GM19240 (cell line): ENCODE measurements around the gene EZH2.

Source experiments
- DNase-seq: peaks from one replicate; pipeline ENCODE4 v3.0.0; 2011; ENCODE audit warnings: low spot score; ENCODE audit not compliant: insufficient read length

EZH2 gene

DNA sequence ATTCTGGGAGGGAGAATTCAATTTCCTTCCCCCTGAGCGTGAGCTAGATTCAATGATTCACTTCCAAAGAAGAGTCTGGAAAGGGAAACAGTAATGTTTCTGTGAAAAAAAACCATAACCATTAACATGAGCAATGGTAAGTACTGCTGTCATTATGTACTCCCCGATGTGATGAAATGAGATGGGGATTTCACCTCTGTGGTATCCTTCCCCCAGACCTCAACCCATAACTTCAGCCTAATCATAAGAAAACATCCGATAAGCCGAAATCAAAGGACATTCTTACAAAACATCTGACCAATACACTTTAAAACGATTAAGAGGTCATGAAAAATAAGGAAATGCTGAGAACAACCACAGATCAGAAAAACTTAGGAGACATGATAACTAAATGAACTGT, 27.2 kb downstream of the EZH2 start:
- DNase-seq = no peak

DNA sequence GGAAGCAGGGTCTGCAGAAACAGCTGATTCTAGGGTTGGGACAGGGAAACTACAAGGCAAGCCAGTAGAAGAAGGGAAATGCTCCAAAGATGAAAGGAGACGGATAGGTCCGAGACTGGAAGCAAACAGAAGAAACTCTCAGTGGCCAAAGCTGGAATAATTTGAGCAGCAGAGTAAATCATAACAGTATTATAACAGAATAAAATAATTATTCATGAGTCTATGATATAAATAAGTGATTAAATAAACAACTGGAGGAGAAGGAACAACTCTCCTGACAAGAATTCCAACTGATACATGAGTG, 27.6 kb downstream of the EZH2 start:
- no peak for DNase-seq

DNA sequence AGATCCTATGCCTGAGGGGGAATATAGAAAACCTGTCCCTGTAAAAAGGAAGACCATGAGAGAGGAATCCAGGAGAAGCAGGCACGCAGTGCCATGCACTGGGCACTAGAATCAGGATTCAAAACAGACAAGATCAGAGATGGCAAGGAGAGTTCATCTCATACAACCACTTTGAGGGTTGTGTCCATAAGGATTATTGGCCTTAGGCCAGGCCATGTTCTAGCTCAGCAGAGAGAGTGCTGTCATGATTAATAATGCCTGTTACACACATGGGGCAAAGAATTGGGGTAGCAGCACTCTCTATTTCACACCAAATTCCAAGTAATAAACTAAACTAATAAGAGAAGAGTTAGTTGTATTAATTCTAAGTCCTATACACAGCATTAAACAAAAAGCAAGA, 29.1 kb downstream of the EZH2 start:
- no peak for DNase-seq

DNA sequence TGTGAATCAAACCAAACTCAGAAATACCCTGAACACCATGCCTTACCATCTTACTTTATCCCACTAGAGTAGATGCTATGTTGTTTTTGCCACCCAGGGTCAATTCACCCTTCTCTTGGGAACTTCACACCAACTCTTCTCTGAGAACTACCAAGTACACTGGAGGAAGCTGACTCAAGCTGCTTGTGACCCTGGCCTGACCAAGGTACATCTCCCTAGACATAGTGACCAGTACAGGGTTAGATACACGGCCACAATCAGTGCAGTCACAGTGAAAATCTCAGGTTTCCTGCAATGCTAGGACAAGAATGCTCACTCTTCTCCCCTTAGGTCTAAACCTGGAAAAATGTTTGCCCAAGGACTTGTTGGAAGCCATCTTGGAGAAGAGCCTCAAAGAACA, 31.8 kb downstream of the EZH2 start:
- DNase-seq = no peak

DNA sequence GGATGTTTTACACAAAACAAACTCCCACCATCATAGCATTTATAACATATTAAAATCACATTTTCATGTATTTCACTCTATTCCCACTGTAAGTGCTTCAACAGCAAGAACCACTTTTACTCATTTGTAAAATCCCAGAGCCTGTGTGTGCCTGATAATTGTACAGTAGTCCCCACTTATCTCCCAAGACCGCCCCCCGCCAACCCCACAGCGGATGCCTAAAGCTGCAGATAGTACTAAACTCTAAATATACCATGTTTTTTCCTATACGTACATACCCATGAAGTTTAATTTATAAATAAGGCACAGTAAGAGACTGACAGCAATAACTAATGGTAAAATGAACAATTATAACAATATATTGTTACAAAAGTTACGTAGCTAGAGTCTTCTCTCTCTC, 33.5 kb downstream of the EZH2 start:
- no peak for DNase-seq

DNA sequence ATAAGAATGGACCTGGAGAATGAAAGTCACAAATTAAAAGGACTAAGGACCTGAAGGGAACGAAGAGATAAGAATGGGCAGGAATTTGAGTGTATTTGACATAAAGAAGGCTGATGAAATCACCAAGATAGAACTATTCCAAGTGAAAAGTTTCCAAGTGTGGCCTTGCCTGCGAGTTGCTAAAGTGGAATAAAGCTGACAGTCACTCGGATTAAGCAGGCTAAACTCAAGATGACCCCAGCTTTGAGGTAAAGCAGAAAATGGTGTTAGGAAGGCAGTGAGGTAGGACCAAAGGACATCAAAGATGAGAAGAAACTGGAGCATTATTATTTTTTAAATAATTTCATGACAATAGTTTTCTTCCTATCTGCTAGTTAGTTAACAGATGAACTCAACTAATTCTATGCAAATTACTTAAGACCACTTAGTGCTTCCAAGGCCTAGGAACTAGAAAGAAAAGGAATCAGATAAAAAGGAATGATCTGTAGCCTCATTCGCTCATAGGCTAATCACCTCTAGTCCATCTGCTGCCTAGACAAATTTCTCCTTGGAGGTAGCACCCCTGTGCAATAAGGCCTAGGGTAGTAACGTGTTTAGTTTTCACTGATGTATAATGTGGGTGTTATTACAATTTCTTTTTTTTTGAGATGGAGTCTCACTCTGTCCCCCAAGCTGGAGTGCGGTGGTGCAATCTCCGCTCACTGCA, 34.5 kb downstream of the EZH2 start:
- DNase-seq = no peak

DNA sequence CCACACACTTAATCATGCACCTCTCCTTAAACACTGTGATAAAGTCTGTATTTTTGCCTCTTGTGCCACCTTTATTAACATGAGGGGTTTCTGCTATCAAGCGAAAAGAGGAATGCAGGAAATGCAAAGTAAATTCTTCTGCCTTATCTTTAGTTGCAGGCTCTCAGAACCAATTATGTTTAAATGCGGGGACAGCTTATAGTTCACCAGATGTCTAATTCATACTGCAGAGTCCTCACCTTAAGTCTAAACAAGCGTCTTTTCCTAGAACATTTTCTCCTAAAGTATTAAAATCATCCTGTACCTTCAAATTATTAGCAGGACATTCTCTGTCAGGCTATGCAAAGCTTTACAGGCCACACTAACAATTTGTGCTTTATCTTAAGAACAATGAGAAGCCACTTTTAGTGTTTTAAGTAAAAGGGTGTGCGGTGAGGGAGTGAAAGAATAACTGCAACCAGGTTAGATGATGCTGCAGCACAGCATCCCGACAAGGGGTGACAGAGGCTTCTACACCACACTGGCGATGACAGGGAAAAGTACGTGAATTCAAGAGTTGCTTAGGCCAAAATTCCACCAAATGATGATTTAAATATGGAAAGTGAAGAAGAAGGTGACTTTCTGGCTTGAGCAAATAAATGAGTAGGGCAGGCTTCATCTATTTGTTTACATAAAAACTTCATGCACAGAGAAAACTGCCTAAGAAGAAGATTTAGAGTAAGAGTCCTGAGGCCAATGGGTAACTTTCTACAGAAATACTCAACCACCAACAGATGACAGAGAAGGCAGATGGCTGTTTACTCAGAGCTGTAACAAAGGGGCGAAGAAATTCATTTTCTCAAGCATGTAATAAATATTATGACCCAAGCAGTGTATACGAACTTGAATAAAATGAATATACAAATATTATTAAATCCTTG, 36.0 kb downstream of the EZH2 start:
- DNase-seq = no peak

DNA sequence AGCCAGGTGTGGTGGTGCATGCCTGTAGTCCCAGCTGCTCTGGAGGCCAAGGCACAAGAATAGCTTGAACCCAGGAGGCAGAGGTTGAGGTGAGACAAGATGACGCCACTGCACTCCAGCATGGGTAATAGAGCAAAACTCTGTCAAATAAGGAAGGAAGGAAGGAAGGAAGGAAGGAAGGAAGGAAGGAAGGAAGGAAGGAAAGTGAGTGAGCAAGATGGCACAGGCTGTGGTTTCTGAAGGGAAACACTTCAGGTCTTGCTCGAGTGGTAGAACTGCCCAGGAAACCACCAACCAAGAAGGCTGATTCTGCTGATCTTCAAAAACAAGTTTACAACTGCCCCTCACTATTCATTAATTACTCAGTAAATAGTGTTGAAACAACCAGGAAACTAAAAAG, 45.2 kb downstream of the EZH2 start:
- no peak for DNase-seq

DNA sequence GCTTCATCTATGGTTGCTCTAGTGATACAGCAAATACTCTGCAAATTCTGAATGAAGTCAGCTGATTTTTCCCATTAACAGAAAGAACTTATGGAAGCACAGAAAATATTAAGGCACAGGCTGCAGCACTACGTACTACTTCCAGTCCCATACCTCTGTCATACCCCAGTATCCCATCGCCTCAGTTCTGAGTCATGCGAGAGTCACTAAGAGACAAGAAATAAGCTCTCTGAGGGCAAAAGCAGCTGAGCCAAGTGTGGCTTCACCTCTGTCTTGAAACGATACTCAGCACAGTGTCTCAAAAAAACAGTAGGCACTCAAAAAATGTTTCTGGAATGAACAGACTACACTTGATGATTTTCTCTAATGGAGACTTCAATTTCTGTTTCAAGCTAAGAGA, 48.2 kb downstream of the EZH2 start:
- no peak for DNase-seq

DNA sequence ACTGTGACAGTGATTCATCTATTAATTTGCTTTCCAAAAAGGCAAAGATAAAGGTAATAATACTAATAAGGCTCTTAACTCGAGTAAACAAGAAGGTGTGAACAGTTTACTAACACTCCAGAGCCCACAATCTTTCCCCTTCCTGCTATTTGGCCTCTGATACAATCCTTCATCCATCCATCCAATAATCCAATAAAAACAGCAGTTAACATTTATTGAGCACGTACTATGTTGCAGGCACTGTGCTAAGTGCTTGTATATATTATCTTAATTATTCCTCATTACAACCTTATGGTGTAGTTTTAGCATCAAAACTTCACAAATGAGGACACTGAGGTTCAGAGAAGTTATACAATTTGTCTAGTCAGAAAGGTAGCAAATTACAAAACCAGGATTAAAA, 49.5 kb downstream of the EZH2 start:
- no peak for DNase-seq

DNA sequence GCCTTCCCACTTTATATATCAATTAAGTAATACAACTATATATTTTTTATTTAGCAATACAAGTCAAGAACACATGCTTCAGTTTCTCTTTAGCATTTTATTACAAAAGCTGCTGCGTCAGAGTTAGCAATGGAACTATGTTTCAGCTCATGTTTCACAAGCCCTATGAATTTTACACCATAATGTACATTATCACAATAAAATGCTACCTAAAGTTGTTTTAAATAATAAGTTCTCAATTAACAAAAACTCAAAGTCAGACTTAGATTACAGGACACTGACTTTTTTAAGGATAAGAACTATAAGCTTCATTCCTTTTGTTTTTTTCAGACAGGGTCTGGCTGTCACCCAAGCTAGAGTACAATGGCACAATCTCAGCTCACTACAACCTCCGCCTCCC, 52.3 kb downstream of the EZH2 start:
- no peak for DNase-seq

DNA sequence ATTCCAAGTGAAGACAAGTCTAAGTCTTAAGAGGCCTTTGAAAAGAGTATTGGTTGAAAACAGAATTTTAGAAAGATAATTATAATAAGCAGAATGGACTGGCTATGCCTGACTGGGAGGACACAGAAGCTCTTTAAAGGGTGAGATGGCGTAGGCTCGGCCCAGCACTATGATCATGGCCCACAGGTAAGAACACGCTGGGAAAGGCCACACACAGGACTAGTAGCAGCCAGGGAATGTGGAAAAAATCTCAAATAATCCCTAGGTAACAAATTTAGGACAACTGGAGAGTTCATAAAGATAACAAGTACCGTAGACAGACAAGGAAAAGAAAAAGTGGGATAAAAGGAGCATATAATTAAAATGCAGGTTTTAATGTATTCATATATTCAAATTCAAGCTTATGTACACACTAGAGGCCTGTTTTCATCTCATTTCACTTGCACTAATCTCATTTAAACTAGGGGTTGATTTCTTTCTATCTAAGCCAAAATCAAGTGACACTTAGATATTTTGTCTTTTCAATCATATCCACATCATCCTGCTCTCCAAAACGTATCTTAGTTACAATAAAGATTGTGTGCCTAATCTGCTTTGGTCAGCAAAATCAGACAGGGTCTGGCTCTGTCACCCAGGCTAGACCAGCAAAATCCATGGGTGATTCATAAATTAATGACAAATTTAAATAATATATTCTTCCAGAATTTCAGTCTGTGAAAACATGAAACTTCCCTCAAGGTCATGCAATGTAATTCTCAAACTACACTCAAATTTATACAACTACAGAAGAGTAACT, 53.0 kb downstream of the EZH2 start:
- no peak for DNase-seq

DNA sequence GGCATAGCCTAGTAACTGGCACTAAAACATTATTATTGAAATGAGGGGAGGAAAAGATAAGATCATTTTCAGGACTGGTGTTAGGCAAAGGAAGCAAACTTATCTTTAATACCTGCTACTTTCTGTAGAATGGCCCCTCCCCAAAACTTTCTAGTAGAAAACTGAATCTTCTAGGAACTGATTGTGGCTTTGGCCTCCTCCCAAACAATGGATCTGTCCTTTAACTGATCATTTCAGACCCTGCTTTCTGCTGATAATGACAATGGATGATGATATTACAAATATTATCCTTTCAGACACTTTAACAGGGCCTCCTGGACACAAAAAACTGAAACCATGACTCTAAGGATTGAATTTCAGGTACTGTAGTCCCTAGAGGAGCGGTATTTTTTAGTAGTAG, 55.1 kb downstream of the EZH2 start:
- DNase-seq = no peak

DNA sequence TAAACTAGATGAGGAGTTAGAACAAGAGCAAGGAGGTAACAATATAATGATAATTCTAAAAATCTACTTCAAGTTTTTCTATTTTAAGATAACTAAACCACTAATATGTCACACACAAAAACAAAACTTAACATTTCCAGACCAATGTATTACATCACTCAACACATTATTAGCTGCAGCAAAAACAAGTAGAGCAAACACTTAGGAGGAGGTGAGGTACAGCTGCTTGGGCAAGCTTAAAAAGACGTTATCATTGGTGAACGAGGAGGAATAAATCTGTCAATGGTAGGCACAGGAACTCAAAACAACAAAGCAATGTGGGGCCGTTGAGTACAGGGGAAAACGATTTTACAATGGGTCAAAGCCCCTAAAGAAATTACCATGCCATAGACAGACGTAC, 58.8 kb downstream of the EZH2 start:
- DNase-seq = no peak

DNA sequence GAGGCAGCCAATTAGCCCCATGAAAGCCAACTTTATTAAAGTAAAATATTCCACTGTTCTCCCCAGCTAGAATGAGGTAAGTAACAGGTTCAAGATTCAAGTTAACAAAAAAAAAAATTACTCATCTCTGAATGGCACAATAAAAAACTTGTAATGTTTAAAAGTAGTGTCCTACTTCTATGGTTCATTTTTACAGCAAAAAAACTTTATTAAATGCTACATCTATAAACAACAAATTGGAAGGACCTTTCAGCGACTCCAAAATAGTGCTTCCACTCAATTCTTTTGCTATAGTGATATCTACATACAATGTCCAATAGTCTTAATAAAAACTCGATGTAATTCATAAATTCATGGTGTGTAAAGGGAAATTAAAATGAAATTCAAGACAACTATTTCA, 59.2 kb downstream of the EZH2 start:
- no peak for DNase-seq

DNA sequence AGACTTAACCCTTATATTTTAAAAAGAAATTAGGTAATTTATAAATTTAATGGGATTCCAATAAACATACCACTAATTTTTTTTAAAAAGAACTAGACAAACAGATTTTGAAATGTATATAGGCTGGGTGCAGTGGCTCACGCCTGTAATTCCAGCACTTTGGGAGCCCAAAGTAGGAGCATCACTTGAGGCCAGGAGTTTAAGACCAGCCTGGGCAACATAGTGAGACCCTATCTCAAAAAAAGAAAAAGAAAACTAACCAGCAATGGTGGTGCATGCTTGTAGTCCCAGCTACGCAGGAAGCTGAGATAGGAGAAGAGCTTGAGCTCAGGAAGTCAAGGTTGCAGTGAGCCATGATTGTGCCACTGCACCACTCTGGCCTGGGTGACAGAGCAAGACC, 62.7 kb downstream of the EZH2 start:
- no peak for DNase-seq

DNA sequence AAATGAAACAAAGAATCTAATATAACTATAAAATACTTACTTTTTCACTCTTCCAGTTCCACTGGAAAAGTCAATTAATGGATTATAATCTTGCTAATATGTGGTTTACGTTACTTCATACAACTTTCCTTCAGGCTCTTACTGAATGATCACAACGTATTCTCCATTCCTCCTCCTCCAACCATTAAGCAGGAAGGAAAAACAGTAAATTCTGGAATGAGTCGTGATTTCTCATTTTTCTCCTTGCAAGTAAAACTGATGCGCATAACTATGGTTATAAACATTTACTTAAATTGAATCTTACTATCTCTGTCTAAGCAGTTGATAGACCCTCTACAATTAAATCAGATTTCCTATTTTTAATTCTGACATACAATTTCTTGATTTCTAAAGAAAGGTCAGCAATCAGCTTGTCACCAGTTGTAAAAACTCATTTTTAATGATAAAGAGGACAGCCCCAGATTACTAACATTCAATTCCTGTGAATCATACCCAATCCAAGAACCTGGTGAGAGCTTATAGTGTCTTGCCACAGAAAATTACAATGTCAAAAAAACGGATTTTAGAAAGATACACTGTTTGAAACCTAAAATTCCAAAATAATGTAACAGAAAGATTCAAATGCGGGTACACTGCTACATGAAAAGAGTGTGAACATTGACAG, 64.3 kb downstream of the EZH2 start:
- no peak for DNase-seq

DNA sequence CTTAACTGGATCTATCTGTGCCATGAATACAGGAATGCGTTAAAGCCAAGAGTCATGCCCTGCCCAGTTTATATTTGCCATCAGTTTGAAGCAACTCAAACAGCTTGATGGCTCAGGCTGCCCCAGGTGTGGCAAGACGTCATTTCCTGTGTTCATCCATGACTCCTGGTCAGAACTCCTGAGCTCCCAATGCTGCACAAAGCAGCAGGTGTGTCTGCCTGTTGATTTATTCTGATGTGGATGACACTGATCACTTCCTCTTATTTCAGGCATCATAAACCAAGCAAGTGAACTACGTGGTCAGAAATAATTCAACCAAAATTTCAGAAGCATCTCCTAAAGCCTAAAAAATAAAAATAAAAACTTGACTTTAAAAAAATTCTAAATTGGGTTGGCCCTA, 68.5 kb downstream of the EZH2 start:
- no peak for DNase-seq

DNA sequence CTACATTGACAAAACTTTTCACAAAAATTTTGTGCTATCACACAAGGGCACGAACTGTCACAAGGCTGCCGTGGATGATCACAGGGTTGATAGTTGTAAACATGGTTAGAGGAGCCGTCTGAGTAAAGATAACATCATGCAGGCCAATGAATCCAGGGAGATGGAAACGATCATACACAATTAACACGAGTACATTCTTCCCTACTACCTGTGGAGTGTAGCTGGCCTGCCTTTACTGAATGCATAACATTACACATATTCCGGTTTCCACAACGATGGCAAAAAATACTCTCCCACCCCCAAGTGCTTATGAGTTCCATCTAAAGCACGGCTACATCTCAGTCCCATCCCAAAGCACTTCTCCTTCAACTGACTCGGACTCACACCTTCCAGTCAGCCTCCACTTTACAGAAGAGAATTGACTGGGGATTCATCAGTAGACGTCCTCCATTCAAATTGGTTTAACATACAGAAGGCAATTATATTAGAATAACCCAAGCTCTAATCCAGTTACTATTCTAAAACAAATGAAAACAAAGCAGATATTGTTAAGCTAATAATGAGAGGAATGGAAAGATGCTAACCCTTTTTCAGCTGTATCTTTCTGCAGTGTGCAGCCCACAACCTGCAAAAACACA, 69.0 kb downstream of the EZH2 start:
- DNase-seq = no peak

DNA sequence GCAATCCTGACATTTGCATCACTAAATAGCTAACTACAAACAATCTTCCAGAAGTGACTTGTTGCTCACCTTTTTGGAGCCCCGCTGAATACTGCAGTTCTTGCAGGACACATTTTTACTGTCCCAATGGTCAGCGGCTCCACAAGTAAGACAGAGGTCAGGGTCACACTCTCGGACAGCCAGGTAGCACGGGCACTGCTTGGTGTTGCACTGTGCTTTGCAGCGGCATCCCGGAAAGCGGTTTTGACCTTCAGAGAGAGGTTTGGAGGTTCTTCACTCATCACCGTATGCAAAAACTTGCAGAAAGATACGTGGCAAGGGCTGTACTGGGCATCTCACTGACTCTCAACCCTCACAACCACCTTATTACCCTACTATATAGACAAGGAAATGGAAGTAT, 70.2 kb downstream of the EZH2 start:
- no peak for DNase-seq

DNA sequence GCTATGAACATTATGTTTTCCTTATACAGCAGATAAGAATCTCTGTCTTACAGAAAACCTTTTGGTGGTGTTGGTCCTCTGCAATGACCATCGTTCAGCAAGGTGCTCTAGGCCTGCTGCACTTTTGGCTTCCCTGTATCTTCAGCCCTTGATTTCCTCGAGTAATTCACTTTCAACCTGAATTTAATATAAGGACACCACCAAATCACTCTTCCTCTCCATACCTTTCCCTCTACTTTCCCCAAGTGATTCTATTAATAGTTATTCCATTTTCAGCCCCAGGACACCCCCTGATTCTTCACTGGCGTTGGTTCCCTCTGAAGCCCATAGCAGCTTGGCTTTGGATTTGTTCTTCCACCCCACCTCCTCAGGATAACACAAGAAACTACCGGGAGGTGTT, 72.2 kb downstream of the EZH2 start:
- no peak for DNase-seq
